SK-N-MC (cell line): ENCODE data around the gene AP2S1.

ENCODE experiments used
- EZH2 ChIP-seq: fragments of 200-600 bp; sonication (generic); IDR thresholded peaks from one replicate; pipeline ENCODE4 v1.6.1; 2017; ENCODE audit warnings: antibody characterized with exemption
- FOXP2 ChIP-seq: optimal IDR thresholded peaks from 2 replicates; pipeline ENCODE3; 2011; ENCODE audit warnings: mild to moderate bottlenecking, moderate library complexity; ENCODE audit not compliant: insufficient read depth; ENCODE audit errors: extremely low read length, control extremely low read depth
- POLR2AphosphoS5 ChIP-seq: IDR thresholded peaks from 2 replicates; pipeline ENCODE4 v1.6.1; 2012; ENCODE audit warnings: mild to moderate bottlenecking, low read depth, low read length, borderline replicate concordance

GRCh38 chr19:46824890-46825730 is 25.5 kb downstream of the AP2S1 start:
- TF ChIP-seq POLR2AphosphoS5: no peak
- no peak for TF ChIP-seq EZH2
- TF ChIP-seq FOXP2: no peak
